ENCODE results near the gene RUNX2.

GRCh38 chr6:45658958-45659357 is 330.8 kb downstream of the RUNX2 start:
- no peak for TF ChIP-seq CTCF (conservative IDR thresholded peaks at IDR 0.05; ENCODE audit: low read depth in 2 of 2)
- no peak for TF ChIP-seq POLR2AphosphoS5 (IDR thresholded peaks at IDR 0.05; ENCODE audit: low read depth)
- no peak for TF ChIP-seq EZH2phosphoT487 (IDR thresholded peaks at IDR 0.05; ENCODE audit: unreplicated experiment)
- TF ChIP-seq EZH2 (IDR thresholded peaks at IDR 0.05; ENCODE audit: low read depth, unreplicated experiment) = no peak
